Retinal pigment epithelial cell (primary cell): ENCODE results near the gene PELO.

Source experiments
- DNase-seq: peaks from one replicate; pipeline ENCODE4 v3.0.0-alpha.2; 2010; ENCODE audit warnings: low read depth
- H3K4me3 ChIP-seq: 2 replicates; pipeline ENCODE4 v1.5.1; 2011; ENCODE audit warnings: mild to moderate bottlenecking, low read length, control low read depth, moderate library complexity
- TF ChIP-seq, protein P1 (sequence below): conservative IDR thresholded peaks from 2 replicates; pipeline ENCODE4 v1.5.1; 2011; ENCODE audit warnings: low read depth, low read length, control low read depth, inconsistent platforms

PELO gene

GRCh38 chr5:52779213-52779612 is 8.5 kb upstream of the PELO start:
- DNase-seq: no peak
- TF ChIP-seq, protein P1, sequence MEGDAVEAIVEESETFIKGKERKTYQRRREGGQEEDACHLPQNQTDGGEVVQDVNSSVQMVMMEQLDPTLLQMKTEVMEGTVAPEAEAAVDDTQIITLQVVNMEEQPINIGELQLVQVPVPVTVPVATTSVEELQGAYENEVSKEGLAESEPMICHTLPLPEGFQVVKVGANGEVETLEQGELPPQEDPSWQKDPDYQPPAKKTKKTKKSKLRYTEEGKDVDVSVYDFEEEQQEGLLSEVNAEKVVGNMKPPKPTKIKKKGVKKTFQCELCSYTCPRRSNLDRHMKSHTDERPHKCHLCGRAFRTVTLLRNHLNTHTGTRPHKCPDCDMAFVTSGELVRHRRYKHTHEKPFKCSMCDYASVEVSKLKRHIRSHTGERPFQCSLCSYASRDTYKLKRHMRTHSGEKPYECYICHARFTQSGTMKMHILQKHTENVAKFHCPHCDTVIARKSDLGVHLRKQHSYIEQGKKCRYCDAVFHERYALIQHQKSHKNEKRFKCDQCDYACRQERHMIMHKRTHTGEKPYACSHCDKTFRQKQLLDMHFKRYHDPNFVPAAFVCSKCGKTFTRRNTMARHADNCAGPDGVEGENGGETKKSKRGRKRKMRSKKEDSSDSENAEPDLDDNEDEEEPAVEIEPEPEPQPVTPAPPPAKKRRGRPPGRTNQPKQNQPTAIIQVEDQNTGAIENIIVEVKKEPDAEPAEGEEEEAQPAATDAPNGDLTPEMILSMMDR: no peak
- H3K4me3 ChIP-seq: no peak overlapping the region

GRCh38 chr5:52783226-52783959 is 4.3 kb upstream of the PELO start:
- no peak for DNase-seq
- TF ChIP-seq, protein P1: no peak
- H3K4me3 ChIP-seq: no peak overlapping the region

DNA sequence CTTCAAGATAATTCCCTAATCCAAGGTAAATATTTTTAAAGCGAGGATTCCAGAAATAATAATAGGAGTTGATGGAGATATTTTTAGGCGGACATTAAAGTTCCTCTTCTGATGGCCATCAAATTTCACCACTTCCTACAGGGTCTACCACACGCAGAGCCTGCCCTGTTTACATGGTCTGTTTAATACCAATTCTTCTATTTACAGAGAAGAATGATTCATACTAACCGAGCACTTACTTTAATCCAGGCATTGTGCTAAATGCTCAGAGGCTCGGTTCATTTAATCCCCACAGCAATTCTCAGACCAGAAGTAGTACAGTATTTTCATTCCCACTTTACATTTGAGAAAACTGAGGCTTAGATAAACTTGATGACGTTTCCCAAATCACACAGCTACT is 3.0 kb upstream of the PELO start:
- H3K4me3 ChIP-seq: no peak overlapping the region
- TF ChIP-seq, protein P1: no peak
- no peak for DNase-seq

DNA sequence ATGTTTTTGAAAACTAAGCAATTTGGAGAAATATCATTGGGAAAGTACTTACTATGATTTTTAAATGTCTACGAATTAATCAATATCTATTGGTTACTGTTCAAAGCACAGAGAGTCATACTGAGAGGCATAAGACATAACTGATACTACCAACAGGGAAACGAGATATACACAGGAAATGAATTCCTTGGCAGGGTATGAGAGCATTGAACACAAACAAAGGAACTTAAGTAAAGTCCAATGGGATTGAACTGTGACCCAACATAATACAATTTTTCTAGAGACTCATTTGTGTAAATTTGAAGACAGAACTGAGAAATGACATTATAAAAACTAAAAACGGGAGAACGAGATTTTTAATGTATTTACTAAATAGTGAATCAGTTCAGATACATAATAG is 1.3 kb upstream of the PELO start:
- DNase-seq: no peak
- TF ChIP-seq, protein P1: no peak
- H3K4me3 ChIP-seq: no peak overlapping the region

- peak overlapping the region; percentile 81 for H3K4me3 ChIP-seq
- TF ChIP-seq, protein P1: peak; percentile 50
- no peak for DNase-seq
Measured at GRCh38 chr5:52786949-52787599, 642 bp upstream of the PELO start.

GRCh38 chr5:52788505-52788821 is 747 bp downstream of the PELO start:
- TF ChIP-seq, protein P1: no peak
- H3K4me3 ChIP-seq: peak overlapping the region; percentile 81
- no peak for DNase-seq

GRCh38 chr5:52789378-52789777 is 1.7 kb downstream of the PELO start:
- no peak for DNase-seq
- peak overlapping the region; percentile 81 for H3K4me3 ChIP-seq
- TF ChIP-seq, protein P1: no peak
